ENCODE results near the gene CA5A. TPM values are rescaled to one million over a fixed set of nuclear protein-coding genes. Genes with fewer than 3 reads are reported as not detected.

CA5A gene
- total RNA-seq, 1 experiment from 2014 or later = not detected

GRCh38 chr16:87954826-87955225 is 18.5 kb upstream of the CA5A start:
- RAD21 ChIA-PET (ENCODE audit: low non-redundant PET in 1 of 2, low total read pairs in 2 of 2, uncharacterized antibody in 2 of 2, unreplicated experiment in 2 of 2) = no interaction called here

More at GRCh38 chr16:87954826-87955225, 18.5 kb upstream of the CA5A start:
- Histone ChIP-seq H3K9ac (ENCODE audit: low read length) (no peak overlapping the region), H3K36me3 (ENCODE audit: control insufficient read depth in 1 of 2, insufficient read depth in 2 of 2, low read length in 2 of 2) (peaks cover 0 to 16% of the 10 kb centered on the region in 2 experiments; a peak in 2 of 4 replicates), H3K4me3 (replicated peaks in 1 of 2; ENCODE audit: low read depth in 1 of 2, low read length in 2 of 2) (no peak overlapping the region), H3K27ac (ENCODE audit: low read depth, low read length) (no peak overlapping the region), H2AFZ (ENCODE audit: low read depth, low read length, poor library complexity, severe bottlenecking) (no peak overlapping the region), H3K27me3 (ENCODE audit: insufficient read depth, low read length) (no peaks in the 10 kb centered on the region), H3K4me1 (ENCODE audit: control insufficient read depth in 1 of 2, insufficient read depth in 2 of 2, low read length in 2 of 2) (peaks cover 7 to 15% of the 10 kb centered on the region in 2 experiments), H4K20me1 (ENCODE audit: insufficient read depth) (no peaks in the 10 kb centered on the region), H3K9me2 (ENCODE audit: insufficient read depth) (no peaks in the 10 kb centered on the region), H3K4me2 (ENCODE audit: low read length) (no peak overlapping the region), H3K9me3 (ENCODE audit: control insufficient read depth in 1 of 2, insufficient read depth in 1 of 2, low read depth in 1 of 2, low read length in 2 of 2) (no peaks in the 10 kb centered on the region), H3K79me2 (ENCODE audit: insufficient read depth, low read length) (peaks cover 82% of the 10 kb centered on the region)
- no peak for ATAC-seq
- no peak for DNase-seq (ENCODE audit: low read depth, low spot score)
- ChIA-PET CTCF (no interaction called here), POLR2A (no interaction called here)
- intact Hi-C loops (cut with micrococcal nuclease) = no loop called here
- no peak for TF ChIP-seq TCF7L2 (IDR thresholded peaks at IDR 0.05; ENCODE audit: borderline replicate concordance, extremely low read depth, insufficient read depth, insufficient read length)
- TF ChIP-seq SRF (IDR thresholded peaks at IDR 0.05; ENCODE audit: low read depth) = no peak
- no peak for TF ChIP-seq CEBPB (IDR thresholded peaks at IDR 0.05; ENCODE audit: low read depth)
- no peak for TF ChIP-seq CTCF (IDR thresholded peaks at IDR 0.05 in 2 of 3, conservative IDR thresholded peaks at IDR 0.05 in 1 of 3; ENCODE audit: borderline replicate concordance in 1 of 3, insufficient read depth in 1 of 3, low read depth in 2 of 3, low read length in 2 of 3)
- no peak for TF ChIP-seq EZH2 (IDR thresholded peaks at IDR 0.05)
- TF ChIP-seq EGR1 (IDR thresholded peaks at IDR 0.05; ENCODE audit: low read depth) = no peak
- no peak for TF ChIP-seq ZBTB33 (IDR thresholded peaks at IDR 0.05; ENCODE audit: extremely low read depth, insufficient replicate concordance, low read length)
- no peak for TF ChIP-seq JUND (IDR thresholded peaks at IDR 0.05)
- no peak for TF ChIP-seq POLR2AphosphoS5 (IDR thresholded peaks at IDR 0.05; ENCODE audit: low read depth, low read length)
- no peak for TF ChIP-seq SIN3A (IDR thresholded peaks at IDR 0.05; ENCODE audit: low read depth)
- no peak for TF ChIP-seq POLR2A (IDR thresholded peaks at IDR 0.05; ENCODE audit: borderline replicate concordance, extremely low read depth, insufficient read depth, insufficient read length)
- TF ChIP-seq ZFX (IDR thresholded peaks at IDR 0.05) = no peak
- TF ChIP-seq ELF1 (IDR thresholded peaks at IDR 0.05; ENCODE audit: borderline replicate concordance, low read depth) = no peak
- TF ChIP-seq SP1 (IDR thresholded peaks at IDR 0.05; ENCODE audit: low read depth) = no peak
- no peak for TF ChIP-seq FOSL1 (IDR thresholded peaks at IDR 0.05; ENCODE audit: low read depth)
- no peak for TF ChIP-seq RAD21 (IDR thresholded peaks at IDR 0.05; ENCODE audit: low read depth)
- no TSS peak for BruUV-seq (replicated peaks)
